Measurements from ENCODE around the gene NIPAL4.

- no peak for TF ChIP-seq CTCF (IDR thresholded peaks at IDR 0.05)
- TF ChIP-seq POLR2A (IDR thresholded peaks at IDR 0.05): no peak
These were observed 42.2 kb downstream of the NIPAL4 start for GRCh38 chr5:157502143-157502647.

Measured in right lobe of liver (tissue), 4 donors.